ENCODE data around the gene TTC34. TPM values are rescaled to one million over a fixed set of nuclear protein-coding genes. Genes with fewer than 3 reads are reported as not detected.

TTC34 gene
- total and polyA plus RNA-seq, 4 donors: 0.10 to 1.6 (median 1.1) TPM

DNA sequence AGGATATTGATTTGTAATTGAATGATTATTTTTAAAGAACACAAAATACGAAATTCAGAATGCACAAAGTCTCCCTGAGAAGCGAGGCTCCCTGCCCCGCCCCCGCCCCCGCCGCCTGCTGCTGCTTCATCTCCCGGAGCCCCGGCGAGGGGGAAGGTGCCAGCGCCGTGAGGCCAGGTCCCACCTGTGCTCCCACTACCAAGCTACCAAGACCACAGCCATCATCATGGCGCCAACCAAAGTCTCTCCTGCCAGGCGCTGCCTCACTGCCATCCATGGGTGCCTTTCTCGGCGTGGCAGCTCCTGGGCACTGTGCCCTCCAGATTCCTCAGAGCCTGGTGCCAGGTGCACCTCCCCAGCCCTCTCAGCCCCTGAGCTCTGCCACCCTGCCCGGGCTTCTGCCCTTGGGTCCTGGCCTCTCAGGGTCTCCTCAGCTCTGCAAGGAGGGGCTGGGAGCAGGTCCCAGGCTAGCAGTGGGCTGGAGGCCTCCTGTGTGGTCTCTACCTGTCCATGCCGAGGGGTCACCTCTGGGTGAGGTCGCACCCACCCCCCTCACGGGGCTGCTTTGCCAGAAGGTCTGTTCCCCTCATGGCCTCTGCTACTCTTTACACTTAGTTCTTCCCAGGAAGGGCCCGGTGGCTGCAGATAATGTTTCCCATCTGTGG, 29.4 kb upstream of the TTC34 start:
- 91% methylated on average over 20 of the region's 20 CpGs for WGBS (ENCODE audit: insufficient coverage)
- Histone ChIP-seq H3K4me3 (ENCODE audit: low read depth, low read length) (no peak overlapping the region), H3K9me3 (ENCODE audit: control insufficient read depth, insufficient read depth, low read length) (no peaks in the 10 kb centered on the region), H3K27me3 (ENCODE audit: control insufficient read depth, insufficient read depth, low read length) (peaks cover 2% of the 10 kb centered on the region), H3K4me1 (ENCODE audit: control insufficient read depth, insufficient read depth, low read length) (peaks cover 8% of the 10 kb centered on the region), H3K27ac (ENCODE audit: low read depth, low read length) (no peak overlapping the region), H3K36me3 (ENCODE audit: control insufficient read depth, insufficient read depth, low read length) (no peaks in the 10 kb centered on the region)
- no peak for DNase-seq (ENCODE audit: low read depth in 4 of 6, low spot score in 6 of 6)

DNA sequence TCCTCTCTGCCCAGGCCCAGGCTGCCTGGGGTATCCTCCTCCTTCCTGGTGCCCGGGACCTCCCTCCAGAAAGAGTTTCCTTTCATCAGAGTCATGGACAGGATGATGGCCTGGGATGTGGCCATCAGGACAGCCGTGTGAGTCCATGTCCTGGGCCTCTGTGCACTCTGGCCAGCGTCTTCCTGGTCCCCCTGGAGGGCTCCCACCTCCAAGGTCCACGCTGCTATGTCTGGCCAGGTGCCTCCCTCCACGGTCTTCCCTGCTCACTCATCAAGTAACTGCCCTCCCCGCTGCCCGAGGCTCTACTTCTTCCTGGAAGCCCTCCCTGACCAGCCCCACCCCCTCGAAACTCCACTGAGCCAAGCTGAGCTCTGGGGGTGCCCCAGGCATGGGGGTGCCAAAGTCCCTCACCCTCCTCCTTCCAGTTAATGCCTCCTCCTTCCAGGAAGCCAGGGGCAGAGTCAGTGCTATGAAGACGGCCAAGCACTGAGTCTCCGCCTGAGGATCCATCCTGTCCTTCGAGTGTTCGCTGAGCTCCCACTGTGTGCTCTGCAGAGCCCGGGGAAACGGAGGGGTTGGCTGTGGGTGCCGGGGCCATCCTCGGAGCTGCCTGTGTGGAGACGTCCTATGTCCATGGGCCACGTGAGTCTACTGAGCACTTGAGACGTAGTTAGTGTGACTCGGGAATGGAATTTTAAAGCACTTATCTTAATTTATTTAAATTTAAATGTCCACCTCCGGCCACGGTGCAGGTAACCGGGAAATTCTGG, 28.5 kb upstream of the TTC34 start:
- H3K4me3 ChIP-seq (ENCODE audit: low read depth, low read length): no peak overlapping the region
- 86% methylated on average over 17 of the region's 23 CpGs for WGBS (ENCODE audit: insufficient coverage)
- peaks cover 2% of the 10 kb centered on the region for H3K27me3 ChIP-seq (ENCODE audit: control insufficient read depth, insufficient read depth, low read length)
- no peak for DNase-seq (ENCODE audit: low read depth in 4 of 6, low spot score in 6 of 6)
- no peaks in the 10 kb centered on the region for H3K4me1 ChIP-seq (ENCODE audit: control insufficient read depth, insufficient read depth, low read length)
- no peaks in the 10 kb centered on the region for H3K36me3 ChIP-seq (ENCODE audit: control insufficient read depth, insufficient read depth, low read length)
- H3K27ac ChIP-seq (ENCODE audit: low read depth, low read length): no peak overlapping the region
- H3K9me3 ChIP-seq (ENCODE audit: control insufficient read depth, insufficient read depth, low read length): no peaks in the 10 kb centered on the region

DNA sequence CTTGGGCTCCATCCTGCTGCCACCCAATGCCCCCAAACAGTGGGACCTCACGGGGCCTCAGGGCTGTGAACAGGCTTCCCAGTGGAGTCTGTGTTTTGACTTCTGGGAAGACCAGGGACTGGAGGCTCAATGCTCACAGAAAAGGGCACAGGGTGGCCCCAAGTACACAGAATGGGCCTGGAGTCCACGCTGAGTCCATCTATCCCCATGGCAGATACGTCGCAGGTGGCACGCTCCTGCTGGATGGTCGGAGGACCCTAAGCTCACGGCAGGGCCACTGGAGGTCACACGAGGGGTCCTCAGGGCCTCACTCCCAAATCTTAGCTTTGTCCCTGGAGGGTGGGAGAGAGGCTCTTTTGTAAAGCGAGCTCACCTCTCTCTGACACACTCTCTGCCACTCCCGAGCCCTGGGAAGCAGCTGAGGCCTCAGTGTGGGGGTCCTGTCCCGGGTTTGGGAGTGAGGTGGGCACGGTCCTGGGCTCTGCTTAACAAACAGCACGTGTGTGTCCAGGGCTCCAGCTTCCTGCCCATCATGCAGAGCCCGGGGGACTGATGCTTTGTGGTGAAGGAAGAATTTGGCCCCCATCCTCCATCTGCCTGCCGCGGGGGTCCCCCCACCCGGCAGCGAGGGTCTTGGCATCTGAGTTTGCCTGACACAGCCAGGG, 27.2 kb upstream of the TTC34 start:
- H3K4me1 ChIP-seq (ENCODE audit: control insufficient read depth, insufficient read depth, low read length): no peaks in the 10 kb centered on the region
- no peaks in the 10 kb centered on the region for H3K36me3 ChIP-seq (ENCODE audit: control insufficient read depth, insufficient read depth, low read length)
- no peaks in the 10 kb centered on the region for H3K9me3 ChIP-seq (ENCODE audit: control insufficient read depth, insufficient read depth, low read length)
- H3K4me3 ChIP-seq (ENCODE audit: low read depth, low read length): no peak overlapping the region
- no peak for DNase-seq (ENCODE audit: low read depth in 4 of 6, low spot score in 6 of 6)
- 88% methylated on average over 13 of the region's 18 CpGs for WGBS (ENCODE audit: insufficient coverage)
- H3K27ac ChIP-seq (ENCODE audit: low read depth, low read length): no peak overlapping the region
- H3K27me3 ChIP-seq (ENCODE audit: control insufficient read depth, insufficient read depth, low read length): peaks cover 2% of the 10 kb centered on the region

DNA sequence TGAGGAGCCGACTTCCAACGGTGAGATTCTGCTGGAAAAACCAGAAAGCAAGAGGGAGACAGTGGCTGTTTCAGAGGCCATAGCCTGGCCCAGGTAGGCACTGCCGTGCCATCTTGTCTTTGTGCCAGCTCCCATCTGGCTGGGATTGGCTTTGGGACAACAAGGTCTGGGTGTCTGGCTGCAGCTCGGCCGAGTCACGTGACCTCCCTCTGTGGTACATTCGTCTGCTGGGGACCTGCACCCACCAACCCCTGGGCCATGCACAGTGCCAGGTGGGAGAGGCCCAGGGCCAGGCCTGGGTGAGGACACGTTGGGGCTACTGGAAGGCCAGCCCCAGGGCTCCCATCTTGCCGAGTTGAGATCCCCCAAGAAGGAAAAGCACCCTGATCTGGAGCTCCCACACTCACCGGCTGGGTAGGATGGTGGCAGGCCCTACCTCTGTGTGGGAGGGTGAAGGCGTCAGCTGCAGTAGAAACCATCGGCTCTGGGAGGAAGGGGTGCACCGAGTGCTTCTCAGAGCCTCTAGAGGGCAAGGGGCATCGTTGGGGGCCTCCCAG, 25.3 kb upstream of the TTC34 start:
- 79% methylated on average over 14 of the region's 14 CpGs for WGBS (ENCODE audit: insufficient coverage)
- Histone ChIP-seq H3K27ac (ENCODE audit: low read depth, low read length) (no peak overlapping the region), H3K4me3 (ENCODE audit: low read depth, low read length) (no peak overlapping the region), H3K36me3 (ENCODE audit: control insufficient read depth, insufficient read depth, low read length) (no peaks in the 10 kb centered on the region), H3K9me3 (ENCODE audit: control insufficient read depth, insufficient read depth, low read length) (no peaks in the 10 kb centered on the region), H3K4me1 (ENCODE audit: control insufficient read depth, insufficient read depth, low read length) (peaks cover 7% of the 10 kb centered on the region), H3K27me3 (ENCODE audit: control insufficient read depth, insufficient read depth, low read length) (no peaks in the 10 kb centered on the region)
- DNase-seq (ENCODE audit: low read depth in 4 of 6, low spot score in 6 of 6): no peak

GRCh38 chr1:2826316-2826715, 24.8 kb upstream of the TTC34 start:
- DNase-seq (ENCODE audit: low read depth in 4 of 6, low spot score in 6 of 6): no peak
- Histone ChIP-seq H3K36me3 (ENCODE audit: control insufficient read depth, insufficient read depth, low read length) (no peaks in the 10 kb centered on the region), H3K4me3 (ENCODE audit: low read depth, low read length) (no peak overlapping the region), H3K27me3 (ENCODE audit: control insufficient read depth, insufficient read depth, low read length) (no peaks in the 10 kb centered on the region), H3K9me3 (ENCODE audit: control insufficient read depth, insufficient read depth, low read length) (no peaks in the 10 kb centered on the region), H3K27ac (ENCODE audit: low read depth, low read length) (no peak overlapping the region), H3K4me1 (ENCODE audit: control insufficient read depth, insufficient read depth, low read length) (peaks cover 12% of the 10 kb centered on the region)
- WGBS (ENCODE audit: insufficient coverage): 90% methylated on average over 15 of the region's 15 CpGs

- Histone ChIP-seq H3K36me3 (ENCODE audit: control insufficient read depth, insufficient read depth, low read length) (no peaks in the 10 kb centered on the region), H3K27ac (ENCODE audit: low read depth, low read length) (no peak overlapping the region), H3K4me1 (ENCODE audit: control insufficient read depth, insufficient read depth, low read length) (peaks cover 12% of the 10 kb centered on the region), H3K4me3 (ENCODE audit: low read depth, low read length) (no peak overlapping the region), H3K9me3 (ENCODE audit: control insufficient read depth, insufficient read depth, low read length) (no peaks in the 10 kb centered on the region), H3K27me3 (ENCODE audit: control insufficient read depth, insufficient read depth, low read length) (no peaks in the 10 kb centered on the region)
- 81% methylated on average over 13 of the region's 18 CpGs for WGBS (ENCODE audit: insufficient coverage)
- DNase-seq (ENCODE audit: low read depth in 4 of 6, low spot score in 6 of 6): no peak
Measured at GRCh38 chr1:2825487-2826189, 24.1 kb upstream of the TTC34 start.

GRCh38 chr1:2824999-2825398, 23.5 kb upstream of the TTC34 start:
- Histone ChIP-seq H3K4me3 (ENCODE audit: low read depth, low read length) (no peak overlapping the region), H3K36me3 (ENCODE audit: control insufficient read depth, insufficient read depth, low read length) (no peaks in the 10 kb centered on the region), H3K27me3 (ENCODE audit: control insufficient read depth, insufficient read depth, low read length) (no peaks in the 10 kb centered on the region), H3K9me3 (ENCODE audit: control insufficient read depth, insufficient read depth, low read length) (no peaks in the 10 kb centered on the region), H3K27ac (ENCODE audit: low read depth, low read length) (no peak overlapping the region), H3K4me1 (ENCODE audit: control insufficient read depth, insufficient read depth, low read length) (peaks cover 12% of the 10 kb centered on the region)
- DNase-seq (ENCODE audit: low read depth in 4 of 6, low spot score in 6 of 6): no peak

DNA sequence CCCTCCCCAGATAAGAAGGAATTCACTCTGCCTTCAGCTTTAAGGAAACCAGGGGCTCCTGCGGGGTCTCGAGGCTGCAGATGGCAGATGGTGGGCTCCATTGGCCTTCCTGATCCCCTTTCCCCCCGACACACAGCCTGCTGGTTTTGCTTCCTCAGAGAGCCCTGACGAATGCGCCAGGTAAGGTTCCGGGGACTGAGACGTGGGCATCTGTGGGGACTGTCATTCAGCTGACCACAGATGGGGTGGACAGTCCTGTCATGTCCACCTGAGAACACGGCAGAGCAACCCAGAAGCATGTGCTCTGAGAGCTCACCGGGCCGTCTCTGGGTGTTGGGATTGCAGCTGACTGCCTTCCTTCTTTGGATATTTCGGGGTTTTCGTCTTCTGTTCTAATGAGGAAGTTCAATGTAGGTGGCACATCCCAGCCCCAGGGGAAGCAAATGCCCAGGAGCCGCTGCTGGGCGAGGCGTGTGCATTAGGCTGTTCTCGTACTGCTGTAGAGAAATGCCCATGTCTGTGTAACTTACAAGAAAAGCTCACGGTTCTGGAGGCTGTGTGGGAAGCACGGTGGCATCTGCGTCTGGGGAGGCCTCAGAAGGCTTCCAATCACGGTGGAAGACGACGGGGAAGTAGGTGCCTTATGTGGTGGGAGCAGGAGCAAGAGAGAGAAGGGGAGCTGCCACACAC, 22.6 kb upstream of the TTC34 start:
- no peaks in the 10 kb centered on the region for H3K27me3 ChIP-seq (ENCODE audit: control insufficient read depth, insufficient read depth, low read length)
- 85% methylated on average over 16 of the region's 22 CpGs for WGBS (ENCODE audit: insufficient coverage)

DNA sequence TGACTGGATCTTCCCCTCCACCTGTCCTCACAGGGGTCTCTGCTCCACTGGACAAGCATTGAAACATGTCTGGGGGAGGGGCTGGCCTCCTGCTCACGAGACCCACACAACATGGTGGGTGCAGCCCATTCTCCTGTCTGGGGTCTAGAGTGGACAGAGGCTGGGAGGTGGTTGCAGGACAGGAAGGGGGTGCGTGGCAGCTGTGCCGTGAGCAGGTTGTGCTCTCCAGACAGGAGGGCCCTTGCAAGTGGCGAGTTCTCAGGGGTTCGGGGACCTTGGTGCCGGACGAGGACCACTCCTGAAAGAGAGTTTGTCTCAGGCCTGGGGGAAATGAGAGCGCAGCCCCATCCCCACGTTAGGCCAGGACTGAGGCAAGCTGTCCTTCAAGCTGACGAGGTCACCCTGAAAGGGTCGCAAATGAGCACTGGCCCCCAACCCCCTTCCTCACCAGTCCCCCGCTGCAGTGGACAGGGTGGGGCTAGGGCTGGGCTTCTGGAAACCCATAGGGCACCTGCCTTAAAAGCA, 21.2 kb upstream of the TTC34 start:
- H3K4me1 ChIP-seq (ENCODE audit: control insufficient read depth, insufficient read depth, low read length): peaks cover 16% of the 10 kb centered on the region
- no peak overlapping the region for H3K4me3 ChIP-seq (ENCODE audit: low read depth, low read length)
- no peaks in the 10 kb centered on the region for H3K9me3 ChIP-seq (ENCODE audit: control insufficient read depth, insufficient read depth, low read length)
- H3K27me3 ChIP-seq (ENCODE audit: control insufficient read depth, insufficient read depth, low read length): no peaks in the 10 kb centered on the region
- H3K27ac ChIP-seq (ENCODE audit: low read depth, low read length): no peak overlapping the region
- WGBS (ENCODE audit: insufficient coverage): 91% methylated on average over 12 of the region's 12 CpGs
- DNase-seq (ENCODE audit: low read depth in 4 of 6, low spot score in 6 of 6): no peak
- H3K36me3 ChIP-seq (ENCODE audit: control insufficient read depth, insufficient read depth, low read length): no peaks in the 10 kb centered on the region

More for the DNA sequence above, 22.6 kb upstream of the TTC34 start:
- H3K27ac ChIP-seq (ENCODE audit: low read depth, low read length): no peak overlapping the region
- no peak for DNase-seq (ENCODE audit: low read depth in 4 of 6, low spot score in 6 of 6)
- no peak overlapping the region for H3K4me3 ChIP-seq (ENCODE audit: low read depth, low read length)
- H3K9me3 ChIP-seq (ENCODE audit: control insufficient read depth, insufficient read depth, low read length): no peaks in the 10 kb centered on the region
- H3K36me3 ChIP-seq (ENCODE audit: control insufficient read depth, insufficient read depth, low read length): no peaks in the 10 kb centered on the region
- peaks cover 12% of the 10 kb centered on the region for H3K4me1 ChIP-seq (ENCODE audit: control insufficient read depth, insufficient read depth, low read length)

Measured in spinal cord (tissue), 10 donors.